Testis (tissue), 3 donors: Measurements from ENCODE around the gene STIM1. TPM values are rescaled to one million over a fixed set of nuclear protein-coding genes. Genes with fewer than 3 reads are reported as not detected.

Experiments
- DNase-seq: peaks from one replicate; pipeline ENCODE4 v3.0.0-alpha.2; 2019
- H3K27ac ChIP-seq, 2 donors: fragments of 200-600 bp; sonication (generic); one replicate each; pipeline ENCODE4 v1.5.1; 2019
- H3K27me3 ChIP-seq: fragments of 200-600 bp; sonication (generic); one replicate; pipeline ENCODE4 v1.5.1; 2019
- H3K36me3 ChIP-seq: fragments of 200-600 bp; sonication (generic); one replicate; pipeline ENCODE4 v1.5.1; 2017; ENCODE audit warnings: low read depth; ENCODE audit errors: missing control alignments
- H3K4me1 ChIP-seq: fragments of 200-600 bp; sonication (generic); one replicate; pipeline ENCODE4 v1.5.1; 2019
- H3K4me3 ChIP-seq, 2 donors: fragments of 200-600 bp; sonication (generic); one replicate each; pipeline ENCODE4 v1.5.1; 2017 to 2019
- H3K9me3 ChIP-seq: fragments of 200-600 bp; sonication (generic); one replicate; pipeline ENCODE4 v1.5.1; 2017
- CTCF ChIP-seq, 3 experiments: fragments of 450-650 bp in 2 of 3; fragments of 200-600 bp in 1 of 3; sonication (generic) in 1 of 3; IDR thresholded peaks; one replicate each; pipeline ENCODE4 v1.5.1; 2016 to 2019; ENCODE audit warnings: antibody characterized with exemption in 3 of 3, mild to moderate bottlenecking in 2 of 3, moderate library complexity in 1 of 3
- POLR2A ChIP-seq: fragments of 450-650 bp; IDR thresholded peaks from one replicate; pipeline ENCODE4 v1.6.1; 2017; ENCODE audit warnings: antibody characterized with exemption, mild to moderate bottlenecking, moderate library complexity
- WGBS, 2 donors: methylation state at CpG; one replicate each; pipeline ENCODE4 v1.1.5; 2018; 5-methylcytosine and 5-hydroxymethylcytosine counted together
- intact Hi-C: fragments of 100-400 bp; cut with DNase I; formaldehyde crosslinking; loops from one replicate; pipeline ENCODE4 v1.15.1; 2023; ENCODE audit warnings: low total_unique reads
- polyA plus RNA-seq: library from polyadenylated mRNA; stranded (reverse); fragments of 350-450 nt; fragmentation: Illumina TruSeq; extraction: RNeasy Lipid Tissue Mini Kit (QIAGEN cat#74804); gene quantifications from one replicate; pipeline ENCODE4 v1.2.3, GENCODE V29; 2014; ENCODE audit warnings: low read depth, low replicate concordance; ENCODE audit not compliant: insufficient read depth
- total RNA-seq, 2 donors: library from RNA; depleted of rRNA; stranded (reverse); fragments of >200 nt; gene quantifications; one replicate each; pipeline ENCODE4 v1.2.3, GENCODE V29; 2016

Gene STIM1
- total and polyA plus RNA-seq, 3 donors from 2014 or later, result 78.2 to 95.5 (median 87.1) TPM

GRCh38 chr11:4035985-4036384 lies 180.5 kb downstream of the STIM1 start:
- H3K27me3 ChIP-seq, result no peaks in the 10 kb centered on the region
- 89 to 95% methylated on average over 4 of the region's 4 CpGs for WGBS, 2 donors
- intact Hi-C loops, result no loop called here
- H3K9me3 ChIP-seq, result no peaks in the 10 kb centered on the region
- no peaks in the 10 kb centered on the region for H3K36me3 ChIP-seq
- H3K27ac ChIP-seq, result no peak overlapping the region
- no peak overlapping the region for H3K4me3 ChIP-seq
- DNase-seq, result no peak
- H3K4me1 ChIP-seq, result no peaks in the 10 kb centered on the region
- TF ChIP-seq CTCF (IDR thresholded peaks at IDR 0.05) (no peak), POLR2A (no peak)

- no peak for DNase-seq
- TF ChIP-seq CTCF (IDR thresholded peaks at IDR 0.05) (no peak), POLR2A (no peak)
- H3K9me3 ChIP-seq, result no peaks in the 10 kb centered on the region
- H3K27me3 ChIP-seq, result no peaks in the 10 kb centered on the region
- intact Hi-C loops, result no loop called here
- H3K27ac ChIP-seq, result no peak overlapping the region
- WGBS, 2 donors, result 90% methylated on average over 3 of the region's 3 CpGs
- no peak overlapping the region for H3K4me3 ChIP-seq
- H3K36me3 ChIP-seq, result no peaks in the 10 kb centered on the region
- H3K4me1 ChIP-seq, result peaks cover 5% of the 10 kb centered on the region
Observed at GRCh38 chr11:4039011-4039410, 183.5 kb downstream of the STIM1 start.

- no peaks in the 10 kb centered on the region for H3K27me3 ChIP-seq
- H3K4me1 ChIP-seq, result peaks cover 17% of the 10 kb centered on the region
- no peaks in the 10 kb centered on the region for H3K36me3 ChIP-seq
- 56 to 78% methylated on average over 1 of the region's 1 CpG for WGBS, 2 donors
- intact Hi-C loops, result no loop called here
- no peak overlapping the region for H3K4me3 ChIP-seq
- no peak overlapping the region for H3K27ac ChIP-seq
- DNase-seq, result no peak
- no peak for TF ChIP-seq POLR2A
- no peak for TF ChIP-seq CTCF (IDR thresholded peaks at IDR 0.05)
- no peaks in the 10 kb centered on the region for H3K9me3 ChIP-seq
Observed at GRCh38 chr11:4040461-4040860, 185.0 kb downstream of the STIM1 start.

- Histone ChIP-seq H3K27me3 (no peaks in the 10 kb centered on the region), H3K4me3 (no peak overlapping the region), H3K4me1 (peaks cover 24% of the 10 kb centered on the region), H3K27ac (no peak overlapping the region), H3K36me3 (no peaks in the 10 kb centered on the region), H3K9me3 (no peaks in the 10 kb centered on the region)
- intact Hi-C loops, result no loop called here
- 88 to 90% methylated on average over 6 of the region's 6 CpGs for WGBS, 2 donors
- TF ChIP-seq POLR2A (no peak), CTCF (IDR thresholded peaks at IDR 0.05) (no peak)
- no peak for DNase-seq
Observed at GRCh38 chr11:4041731-4042391, 186.4 kb downstream of the STIM1 start.
